Measurements from ENCODE around the gene CWF19L2. TPM values are rescaled to one million over a fixed set of nuclear protein-coding genes. Genes with fewer than 3 reads are reported as not detected.
A peak's percentile ranks its signal among the peaks of the same experiment; 100 is the strongest.
"Not testable (repeated sequence)": the region's sequence is repeated elsewhere in the genome, so short reads cannot be mapped to it uniquely, and the experiment has no call there.

CWF19L2 gene
- 10 to 100 TPM in 1 of 2 donors, 1 to 10 TPM in 1; 9.7 to 11.6 TPM for total RNA-seq
- long read RNA-seq, partial matches to known transcripts: 1 of 2 reads
- long read RNA-seq, other reads (novel, unspliced or antisense): 0 of 2 reads

- intact Hi-C loops (cut with DNase I): no loop called here
- ATAC-seq (peak; percentile 100), DNase-seq (peak; percentile 94)
These were observed at the start of gene CWF19L2 for GRCh38 chr11:107457558-107458271. TSS of gene CWF19L2 (minus strand) at chr11:107457825. CDS start at chr11:107457816, 9 bp downstream.

GRCh38 chr11:107505647-107506225 lies 48.1 kb upstream of the CWF19L2 start:
- no peak for DNase-seq
- intact Hi-C loops (cut with DNase I): no loop called here
- ATAC-seq: no peak

- ATAC-seq (no peak), DNase-seq (no peak)
- intact Hi-C loops (cut with DNase I): no loop called here
These were observed 47.4 kb upstream of the CWF19L2 start for GRCh38 chr11:107504981-107505380.

GRCh38 chr11:107501713-107502112 lies 44.1 kb upstream of the CWF19L2 start:
- intact Hi-C loops (cut with DNase I): no loop called here
- DNase-seq: no peak
- no peak for ATAC-seq

GRCh38 chr11:107497371-107497770 lies 39.7 kb upstream of the CWF19L2 start:
- intact Hi-C loops (cut with DNase I); DNase-seq; ATAC-seq: not testable (repeated sequence)

- intact Hi-C loops (cut with DNase I): no loop called here
- DNase-seq: no peak
- ATAC-seq: peak in 1 of 2 donors; percentile 57
These were observed 38.4 kb upstream of the CWF19L2 start for GRCh38 chr11:107496011-107496410.

GRCh38 chr11:107494055-107494454 lies 36.4 kb upstream of the CWF19L2 start:
- ATAC-seq: no peak
- intact Hi-C loops (cut with DNase I): no loop called here
- no peak for DNase-seq

GRCh38 chr11:107493117-107493516 lies 35.5 kb upstream of the CWF19L2 start:
- ATAC-seq (no peak), DNase-seq (no peak)
- intact Hi-C loops (cut with DNase I): no loop called here

- ATAC-seq (no peak), DNase-seq (no peak)
- intact Hi-C loops (cut with DNase I): no loop called here
These were observed 33.2 kb upstream of the CWF19L2 start for GRCh38 chr11:107490836-107491235.

GRCh38 chr11:107482234-107482633 lies 24.6 kb upstream of the CWF19L2 start:
- DNase-seq (no peak), ATAC-seq (no peak)
- intact Hi-C loops (cut with DNase I): no loop called here

- no peak for DNase-seq
- ATAC-seq: no peak
- intact Hi-C loops (cut with DNase I): no loop called here
These were observed 21.3 kb upstream of the CWF19L2 start for GRCh38 chr11:107478922-107479321.

- no peak for ATAC-seq
- DNase-seq: no peak
- intact Hi-C loops (cut with DNase I): no loop called here
These were observed 20.2 kb upstream of the CWF19L2 start for GRCh38 chr11:107477820-107478219.

GRCh38 chr11:107473792-107474191 lies 16.2 kb upstream of the CWF19L2 start:
- intact Hi-C loops (cut with DNase I): no loop called here
- no peak for ATAC-seq
- DNase-seq: no peak

- intact Hi-C loops (cut with DNase I): no loop called here
These were observed 15.3 kb upstream of the CWF19L2 start for GRCh38 chr11:107472966-107473365.

GRCh38 chr11:107468596-107468995 lies 11.0 kb upstream of the CWF19L2 start:
- intact Hi-C loops (cut with DNase I): no loop called here

More at GRCh38 chr11:107472966-107473365, 15.3 kb upstream of the CWF19L2 start:
- DNase-seq (no peak), ATAC-seq (no peak)

GRCh38 chr11:107467696-107468095 lies 10.1 kb upstream of the CWF19L2 start:
- ATAC-seq: no peak
- no peak for DNase-seq
- intact Hi-C loops (cut with DNase I): no loop called here

More at GRCh38 chr11:107468596-107468995, 11.0 kb upstream of the CWF19L2 start:
- no peak for ATAC-seq
- no peak for DNase-seq

GRCh38 chr11:107466275-107466866 lies 8.7 kb upstream of the CWF19L2 start:
- DNase-seq; intact Hi-C loops (cut with DNase I); ATAC-seq: not testable (repeated sequence)

- no peak for ATAC-seq
These were observed 444 bp downstream of the CWF19L2 start for GRCh38 chr11:107457205-107457557.

GRCh38 chr11:107453594-107454286 lies 3.9 kb downstream of the CWF19L2 start:
- ATAC-seq: no peak
- DNase-seq: no peak
- intact Hi-C loops (cut with DNase I): no loop called here

More at GRCh38 chr11:107457205-107457557, 444 bp downstream of the CWF19L2 start:
- intact Hi-C loops (cut with DNase I): no loop called here
- no peak for DNase-seq

Measured in left cardiac atrium (tissue), 4 donors.